Measurements from ENCODE around the gene BCL2.

BCL2 gene

GRCh38 chr18:63097178-63097577 lies 222.4 kb downstream of the BCL2 start:
- ChIA-PET POLR2A (no interaction called here), CTCF (interaction anchor here (0.7 to 1.6 kb wide), 4 partner anchors 19 to 225 kb away, joined by 3 to 5 read pairs (median 3); no protein-coding TSS in a partner anchor)
- no peaks in the 10 kb centered on the region for H3K27me3 ChIP-seq (replicated peaks in 2 of 5; ENCODE audit: control insufficient read depth in 4 of 5, insufficient read depth in 5 of 5, low read length in 4 of 5)
- H3K4me3 ChIP-seq (ENCODE audit: control insufficient read depth in 1 of 7, extremely low read depth in 1 of 7, insufficient read depth in 4 of 7, low read depth in 2 of 7, low read length in 6 of 7) = no peak overlapping the region
- H3K4me1 ChIP-seq (ENCODE audit: control extremely low read depth in 1 of 4, control insufficient read depth in 4 of 4, insufficient read depth in 4 of 4, low read length in 3 of 4) = peaks cover 20 to 59% (median 51%) of the 10 kb centered on the region in 4 experiments
- 66% methylated on average over 3 of the region's 10 CpGs for WGBS (ENCODE audit: insufficient coverage)
- H3K9me3 ChIP-seq (ENCODE audit: control extremely low read depth in 1 of 5, control insufficient read depth in 4 of 5, insufficient read depth in 2 of 5, low read depth in 1 of 5, low read length in 4 of 5) = peaks cover 0 to 1% (median 0%) of the 10 kb centered on the region in 5 experiments
- no peaks in the 10 kb centered on the region for H3K36me3 ChIP-seq (ENCODE audit: control insufficient read depth in 4 of 4, insufficient read depth in 4 of 4, low read length in 3 of 4)
- no peak overlapping the region for H3K27ac ChIP-seq (ENCODE audit: insufficient read depth in 1 of 2, low read depth in 1 of 2, low read length in 2 of 2, poor library complexity in 1 of 2, severe bottlenecking in 2 of 2)
- no peak for DNase-seq

- Histone ChIP-seq H3K4me3 (ENCODE audit: control insufficient read depth in 1 of 7, extremely low read depth in 1 of 7, insufficient read depth in 4 of 7, low read depth in 2 of 7, low read length in 6 of 7) (no peak overlapping the region), H3K36me3 (ENCODE audit: control insufficient read depth in 4 of 4, insufficient read depth in 4 of 4, low read length in 3 of 4) (no peaks in the 10 kb centered on the region), H3K9me3 (ENCODE audit: control extremely low read depth in 1 of 5, control insufficient read depth in 4 of 5, insufficient read depth in 2 of 5, low read depth in 1 of 5, low read length in 4 of 5) (peaks cover 0 to 1% (median 0%) of the 10 kb centered on the region in 5 experiments), H3K27ac (ENCODE audit: insufficient read depth in 1 of 2, low read depth in 1 of 2, low read length in 2 of 2, poor library complexity in 1 of 2, severe bottlenecking in 2 of 2) (no peak overlapping the region), H3K27me3 (replicated peaks in 2 of 5; ENCODE audit: control insufficient read depth in 4 of 5, insufficient read depth in 5 of 5, low read length in 4 of 5) (no peaks in the 10 kb centered on the region), H3K4me1 (ENCODE audit: control extremely low read depth in 1 of 4, control insufficient read depth in 4 of 4, insufficient read depth in 4 of 4, low read length in 3 of 4) (peaks cover 20 to 54% (median 47%) of the 10 kb centered on the region in 4 experiments)
- ChIA-PET CTCF (interaction anchor here (0.6 to 1.6 kb wide), 5 partner anchors 24 to 343 kb away, joined by 3 to 5 read pairs (median 3); no protein-coding TSS in a partner anchor), POLR2A (no interaction called here)
- DNase-seq = no peak
- no CpG with 5 or more reads among the region's 2 CpGs for WGBS (ENCODE audit: insufficient coverage)
Measured at GRCh38 chr18:63096327-63096874, 223.2 kb downstream of the BCL2 start.

- POLR2A ChIA-PET = no interaction called here
- H3K4me1 ChIP-seq (ENCODE audit: control extremely low read depth in 1 of 4, control insufficient read depth in 4 of 4, insufficient read depth in 4 of 4, low read length in 3 of 4) = peaks cover 20 to 54% (median 43%) of the 10 kb centered on the region in 4 experiments
- H3K4me3 ChIP-seq (ENCODE audit: control insufficient read depth in 1 of 7, extremely low read depth in 1 of 7, insufficient read depth in 4 of 7, low read depth in 2 of 7, low read length in 6 of 7) = no peak overlapping the region
- no peaks in the 10 kb centered on the region for H3K36me3 ChIP-seq (ENCODE audit: control insufficient read depth in 4 of 4, insufficient read depth in 4 of 4, low read length in 3 of 4)
- no peaks in the 10 kb centered on the region for H3K27me3 ChIP-seq (replicated peaks in 2 of 5; ENCODE audit: control insufficient read depth in 4 of 5, insufficient read depth in 5 of 5, low read length in 4 of 5)
- 94% methylated on average over 6 of the region's 6 CpGs for WGBS (ENCODE audit: insufficient coverage)
- no peak overlapping the region for H3K27ac ChIP-seq (ENCODE audit: insufficient read depth in 1 of 2, low read depth in 1 of 2, low read length in 2 of 2, poor library complexity in 1 of 2, severe bottlenecking in 2 of 2)
- CTCF ChIA-PET = interaction anchor here (0.6 to 2.1 kb wide), 7 partner anchors 11 to 344 kb away, joined by 3 to 6 read pairs (median 3); no protein-coding TSS in a partner anchor
- peaks cover 0 to 1% (median 0%) of the 10 kb centered on the region in 5 experiments for H3K9me3 ChIP-seq (ENCODE audit: control extremely low read depth in 1 of 5, control insufficient read depth in 4 of 5, insufficient read depth in 2 of 5, low read depth in 1 of 5, low read length in 4 of 5)
- no peak for DNase-seq
Measured at GRCh38 chr18:63095768-63096167, 223.8 kb downstream of the BCL2 start.

GRCh38 chr18:63091671-63092364 lies 227.8 kb downstream of the BCL2 start:
- Histone ChIP-seq H3K27me3 (replicated peaks in 2 of 5; ENCODE audit: control insufficient read depth in 4 of 5, insufficient read depth in 5 of 5, low read length in 4 of 5) (no peaks in the 10 kb centered on the region), H3K4me3 (ENCODE audit: control insufficient read depth in 1 of 7, extremely low read depth in 1 of 7, insufficient read depth in 4 of 7, low read depth in 2 of 7, low read length in 6 of 7) (no peak overlapping the region), H3K36me3 (ENCODE audit: control insufficient read depth in 4 of 4, insufficient read depth in 4 of 4, low read length in 3 of 4) (no peaks in the 10 kb centered on the region), H3K27ac (ENCODE audit: insufficient read depth in 1 of 2, low read depth in 1 of 2, low read length in 2 of 2, poor library complexity in 1 of 2, severe bottlenecking in 2 of 2) (no peak overlapping the region), H3K9me3 (ENCODE audit: control extremely low read depth in 1 of 5, control insufficient read depth in 4 of 5, insufficient read depth in 2 of 5, low read depth in 1 of 5, low read length in 4 of 5) (peaks cover 0 to 1% (median 0%) of the 10 kb centered on the region in 5 experiments), H3K4me1 (ENCODE audit: control extremely low read depth in 1 of 4, control insufficient read depth in 4 of 4, insufficient read depth in 4 of 4, low read length in 3 of 4) (peaks cover 0 to 17% (median 4%) of the 10 kb centered on the region in 4 experiments)
- 100% methylated on average over 4 of the region's 4 CpGs for WGBS (ENCODE audit: insufficient coverage)
- POLR2A ChIA-PET = no interaction called here
- DNase-seq = no peak
- CTCF ChIA-PET = no interaction called here

- ChIA-PET CTCF (interaction anchor here (1.0 to 1.2 kb wide), 2 partner anchors 11 to 73 kb away, joined by 3 read pairs; no protein-coding TSS in a partner anchor), POLR2A (interaction anchor here (0.6 kb wide), 1 partner anchor 257 kb away, joined by 4 read pairs; no protein-coding TSS in a partner anchor)
- WGBS (ENCODE audit: insufficient coverage) = 93% methylated on average over 9 of the region's 12 CpGs
Measured at GRCh38 chr18:63090334-63090733, 229.2 kb downstream of the BCL2 start.

GRCh38 chr18:63089041-63089440 lies 230.5 kb downstream of the BCL2 start:
- H3K9me3 ChIP-seq (ENCODE audit: control extremely low read depth in 1 of 5, control insufficient read depth in 4 of 5, insufficient read depth in 2 of 5, low read depth in 1 of 5, low read length in 4 of 5) = peaks cover 0 to 1% (median 0%) of the 10 kb centered on the region in 5 experiments
- ChIA-PET POLR2A (no interaction called here), CTCF (no interaction called here)
- H3K4me1 ChIP-seq (ENCODE audit: control extremely low read depth in 1 of 4, control insufficient read depth in 4 of 4, insufficient read depth in 4 of 4, low read length in 3 of 4) = peaks cover 0 to 11% (median 3%) of the 10 kb centered on the region in 4 experiments
- 88% methylated on average over 8 of the region's 11 CpGs for WGBS (ENCODE audit: insufficient coverage)
- no peak overlapping the region for H3K4me3 ChIP-seq (ENCODE audit: control insufficient read depth in 1 of 7, extremely low read depth in 1 of 7, insufficient read depth in 4 of 7, low read depth in 2 of 7, low read length in 6 of 7)
- no peak overlapping the region for H3K27ac ChIP-seq (ENCODE audit: insufficient read depth in 1 of 2, low read depth in 1 of 2, low read length in 2 of 2, poor library complexity in 1 of 2, severe bottlenecking in 2 of 2)
- H3K27me3 ChIP-seq (replicated peaks in 2 of 5; ENCODE audit: control insufficient read depth in 4 of 5, insufficient read depth in 5 of 5, low read length in 4 of 5) = no peaks in the 10 kb centered on the region
- no peaks in the 10 kb centered on the region for H3K36me3 ChIP-seq (ENCODE audit: control insufficient read depth in 4 of 4, insufficient read depth in 4 of 4, low read length in 3 of 4)
- DNase-seq = no peak

More at GRCh38 chr18:63090334-63090733, 229.2 kb downstream of the BCL2 start:
- H3K4me3 ChIP-seq (ENCODE audit: control insufficient read depth in 1 of 7, extremely low read depth in 1 of 7, insufficient read depth in 4 of 7, low read depth in 2 of 7, low read length in 6 of 7) = no peak overlapping the region
- peaks cover 0 to 1% (median 0%) of the 10 kb centered on the region in 5 experiments for H3K9me3 ChIP-seq (ENCODE audit: control extremely low read depth in 1 of 5, control insufficient read depth in 4 of 5, insufficient read depth in 2 of 5, low read depth in 1 of 5, low read length in 4 of 5)
- no peak for DNase-seq
- H3K27me3 ChIP-seq (replicated peaks in 2 of 5; ENCODE audit: control insufficient read depth in 4 of 5, insufficient read depth in 5 of 5, low read length in 4 of 5) = no peaks in the 10 kb centered on the region
- peaks cover 0 to 11% (median 3%) of the 10 kb centered on the region in 4 experiments for H3K4me1 ChIP-seq (ENCODE audit: control extremely low read depth in 1 of 4, control insufficient read depth in 4 of 4, insufficient read depth in 4 of 4, low read length in 3 of 4)
- H3K36me3 ChIP-seq (ENCODE audit: control insufficient read depth in 4 of 4, insufficient read depth in 4 of 4, low read length in 3 of 4) = no peaks in the 10 kb centered on the region
- no peak overlapping the region for H3K27ac ChIP-seq (ENCODE audit: insufficient read depth in 1 of 2, low read depth in 1 of 2, low read length in 2 of 2, poor library complexity in 1 of 2, severe bottlenecking in 2 of 2)

- peaks cover 0 to 11% (median 3%) of the 10 kb centered on the region in 4 experiments for H3K4me1 ChIP-seq (ENCODE audit: control extremely low read depth in 1 of 4, control insufficient read depth in 4 of 4, insufficient read depth in 4 of 4, low read length in 3 of 4)
- no peak for DNase-seq
- POLR2A ChIA-PET = interaction anchor here (0.8 kb wide), 1 partner anchor 13 kb away, joined by 3 read pairs; no protein-coding TSS in a partner anchor
- 90% methylated on average over 6 of the region's 7 CpGs for WGBS (ENCODE audit: insufficient coverage)
- peaks cover 0 to under 1% (median 0%) of the 10 kb centered on the region in 5 experiments for H3K9me3 ChIP-seq (ENCODE audit: control extremely low read depth in 1 of 5, control insufficient read depth in 4 of 5, insufficient read depth in 2 of 5, low read depth in 1 of 5, low read length in 4 of 5)
- CTCF ChIA-PET = interaction anchor here (1.0 kb wide), 1 partner anchor 234 kb away, joined by 3 read pairs; no protein-coding TSS in a partner anchor
- H3K4me3 ChIP-seq (ENCODE audit: control insufficient read depth in 1 of 7, extremely low read depth in 1 of 7, insufficient read depth in 4 of 7, low read depth in 2 of 7, low read length in 6 of 7) = no peak overlapping the region
- H3K27ac ChIP-seq (ENCODE audit: insufficient read depth in 1 of 2, low read depth in 1 of 2, low read length in 2 of 2, poor library complexity in 1 of 2, severe bottlenecking in 2 of 2) = no peak overlapping the region
- no peaks in the 10 kb centered on the region for H3K36me3 ChIP-seq (ENCODE audit: control insufficient read depth in 4 of 4, insufficient read depth in 4 of 4, low read length in 3 of 4)
- no peaks in the 10 kb centered on the region for H3K27me3 ChIP-seq (replicated peaks in 2 of 5; ENCODE audit: control insufficient read depth in 4 of 5, insufficient read depth in 5 of 5, low read length in 4 of 5)
Measured at GRCh38 chr18:63088262-63088661, 231.3 kb downstream of the BCL2 start.

Measured in common myeloid progenitor, CD34-positive (primary cell).